Myometrial cell (primary cell): Measurements from ENCODE around the gene KDM3A. TPM values are rescaled to one million over a fixed set of nuclear protein-coding genes. Genes with fewer than 3 reads are reported as not detected.

ENCODE experiments used
- total RNA-seq: library from RNA; depleted of rRNA; stranded (reverse); fragments of >200 nt; gene quantifications from 2 replicates; pipeline ENCODE4 v1.2.3, GENCODE V29; 2015

Gene KDM3A
- 6.6 and 12.9 TPM in 2 replicates for total RNA-seq

DNA sequence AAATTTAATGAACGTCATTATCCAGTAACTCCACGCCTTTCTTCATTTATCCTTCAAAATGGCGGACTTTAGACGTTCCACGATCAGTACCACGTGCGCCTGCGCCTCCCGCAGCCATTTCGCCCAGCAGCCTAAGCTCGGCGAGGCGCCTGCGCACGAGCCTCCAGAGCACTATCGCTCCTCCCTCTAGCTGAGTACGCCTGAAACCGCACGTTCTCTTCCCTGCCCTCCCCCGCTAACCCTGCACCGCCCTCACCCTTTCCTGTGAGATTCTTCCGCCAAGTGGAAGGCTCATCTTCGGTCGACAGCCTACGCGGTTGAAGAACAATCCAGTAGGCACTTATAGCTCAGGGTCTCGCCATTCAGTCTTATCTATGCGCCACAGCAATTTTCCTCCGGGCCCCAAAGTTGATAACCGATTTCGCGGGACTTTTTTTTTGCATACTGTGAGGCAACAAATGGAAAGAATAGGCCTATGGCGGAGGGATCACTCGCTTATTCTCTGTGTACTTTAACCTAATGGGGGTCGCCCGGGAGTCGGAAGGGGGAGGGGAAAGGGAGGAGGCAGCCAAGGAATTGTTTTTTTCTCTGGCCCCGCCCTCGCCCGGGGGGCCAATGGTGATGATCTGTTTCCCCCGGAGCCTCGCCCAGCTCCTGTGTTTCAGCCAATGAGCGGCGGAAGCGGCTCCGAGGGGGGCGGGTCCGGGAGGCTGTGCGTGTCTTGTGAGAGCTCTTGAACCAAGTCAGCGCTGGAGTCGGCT, at the start of gene KDM3A:
KDM3A (plus strand) TSS at position 741 of the 761 bp plus-strand sequence. CDS start 677 bp downstream, outside the sequence.

Other genes with a start within 250 kb of the KDM3A start
- 75.7 and 81.9 TPM in 2 replicates for gene IMMT, start 245.9 kb upstream of the KDM3A start, total RNA-seq
- gene MRPL35, start 241.9 kb upstream of the KDM3A start, total RNA-seq, result 49.3 and 68.1 TPM in 2 replicates
- gene REEP1, start 103.7 kb upstream of the KDM3A start, total RNA-seq, result not detected in 2 replicates
- gene CHMP3, start 122.1 kb downstream of the KDM3A start, total RNA-seq, result 60.0 and 67.9 TPM in 2 replicates
- 11.0 and 18.1 TPM in 2 replicates for gene RNF103, start 182.5 kb downstream of the KDM3A start, total RNA-seq